Activated CD4-positive, alpha-beta T cell treated with anti-CD3 and anti-CD28 coated beads, Interleukin-2, Interleukin-4, amounts not matched to agents 100 ng/mL and 50 ng/mL, durations not matched to agents 16 hours and 8 hours (primary cell): ENCODE results near the gene VPS13D.

Experiments
- DNase-seq: peaks from one replicate; pipeline ENCODE4 v3.0.0-alpha.2; 2020; ENCODE audit warnings: low spot score

The VPS13D gene

GRCh38 chr1:12404918-12405317 lies 175.1 kb downstream of the VPS13D start:
- DNase-seq, result no peak

GRCh38 chr1:12405325-12406210 lies 175.7 kb downstream of the VPS13D start:
- DNase-seq, result no peak

GRCh38 chr1:12406211-12407021 lies 176.6 kb downstream of the VPS13D start:
- no peak for DNase-seq

GRCh38 chr1:12407050-12407961 lies 177.5 kb downstream of the VPS13D start:
- DNase-seq, result peak; percentile 65

GRCh38 chr1:12407962-12408454 lies 178.2 kb downstream of the VPS13D start:
- no peak for DNase-seq

GRCh38 chr1:12408662-12409061 lies 178.8 kb downstream of the VPS13D start:
- no peak for DNase-seq

- DNase-seq, result no peak
Measured at GRCh38 chr1:12409681-12410080, 179.9 kb downstream of the VPS13D start.

GRCh38 chr1:12410351-12410750 lies 180.5 kb downstream of the VPS13D start:
- no peak for DNase-seq

GRCh38 chr1:12411098-12411497 lies 181.3 kb downstream of the VPS13D start:
- no peak for DNase-seq

GRCh38 chr1:12411747-12412146 lies 181.9 kb downstream of the VPS13D start:
- DNase-seq, result no peak

GRCh38 chr1:12412439-12412838 lies 182.6 kb downstream of the VPS13D start:
- no peak for DNase-seq

GRCh38 chr1:12413664-12414410 lies 184.0 kb downstream of the VPS13D start:
- no peak for DNase-seq

GRCh38 chr1:12414444-12415018 lies 184.7 kb downstream of the VPS13D start:
- DNase-seq, result no peak

GRCh38 chr1:12415038-12415466 lies 185.2 kb downstream of the VPS13D start:
- no peak for DNase-seq

- DNase-seq, result no peak
Measured at GRCh38 chr1:12416101-12416500, 186.3 kb downstream of the VPS13D start.

GRCh38 chr1:12416744-12417143 lies 186.9 kb downstream of the VPS13D start:
- no peak for DNase-seq

GRCh38 chr1:12417389-12417788 lies 187.6 kb downstream of the VPS13D start:
- no peak for DNase-seq

GRCh38 chr1:12420171-12420570 lies 190.3 kb downstream of the VPS13D start:
- no peak for DNase-seq

GRCh38 chr1:12422488-12422887 lies 192.7 kb downstream of the VPS13D start:
- DNase-seq, result no peak

- no peak for DNase-seq
Measured at GRCh38 chr1:12424087-12424529, 194.3 kb downstream of the VPS13D start.

- DNase-seq, result no peak
Measured at GRCh38 chr1:12424793-12425192, 195.0 kb downstream of the VPS13D start.
